ENCODE data around the gene CTIF. TPM values are rescaled to one million over a fixed set of nuclear protein-coding genes. Genes with fewer than 3 reads are reported as not detected.
"Not testable (repeated sequence)": the region's sequence is repeated elsewhere in the genome, so short reads cannot be mapped to it uniquely, and the experiment has no call there.

Gene CTIF
- total RNA-seq, 1 donor from 2014 or later = 4.2 TPM

DNA sequence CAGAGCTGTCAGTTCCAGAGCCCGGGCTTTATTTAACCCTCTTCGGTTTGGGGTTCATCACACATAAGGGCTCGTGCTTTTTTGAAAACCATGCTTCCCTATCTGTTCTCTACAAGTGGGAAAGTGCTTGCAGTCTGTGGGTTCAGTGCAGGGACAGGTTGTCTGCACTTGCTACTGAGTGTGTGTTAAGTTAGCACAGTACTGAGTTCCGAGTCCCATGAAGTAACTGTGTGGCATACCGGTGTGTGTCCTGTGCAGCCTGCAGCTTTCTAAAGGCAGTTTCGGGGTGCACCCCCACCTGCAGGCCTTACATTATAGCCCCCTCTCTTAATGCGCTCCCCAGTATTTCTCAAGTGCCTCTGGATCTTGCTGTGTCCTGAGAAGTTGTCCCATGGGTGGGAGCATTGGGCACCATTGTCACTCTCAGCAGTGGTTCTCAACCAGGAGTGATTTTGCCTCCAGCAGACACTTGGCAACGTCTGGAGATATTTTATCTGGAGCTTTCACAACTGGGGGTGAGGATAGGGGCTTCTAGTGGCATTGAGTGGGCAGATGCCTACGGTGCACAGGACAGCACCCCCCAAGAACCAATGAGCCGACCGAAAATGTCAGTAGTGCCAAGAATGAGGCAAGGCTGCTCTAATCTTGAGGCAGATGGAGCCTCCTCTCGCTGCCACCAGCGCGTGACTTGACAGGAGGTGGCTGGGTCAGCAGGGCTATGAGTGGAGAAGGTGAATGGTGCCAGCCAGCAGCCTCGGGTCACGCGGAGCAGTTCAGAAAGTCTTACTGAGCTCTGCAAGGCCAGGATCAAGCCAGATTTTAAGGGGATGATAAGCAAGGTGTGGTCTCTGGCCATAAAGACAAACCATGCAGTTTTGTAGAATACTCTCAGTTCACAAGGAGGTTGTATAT, 259.8 kb downstream of the CTIF start:
- intact Hi-C loops (cut with micrococcal nuclease) = no loop called here

DNA sequence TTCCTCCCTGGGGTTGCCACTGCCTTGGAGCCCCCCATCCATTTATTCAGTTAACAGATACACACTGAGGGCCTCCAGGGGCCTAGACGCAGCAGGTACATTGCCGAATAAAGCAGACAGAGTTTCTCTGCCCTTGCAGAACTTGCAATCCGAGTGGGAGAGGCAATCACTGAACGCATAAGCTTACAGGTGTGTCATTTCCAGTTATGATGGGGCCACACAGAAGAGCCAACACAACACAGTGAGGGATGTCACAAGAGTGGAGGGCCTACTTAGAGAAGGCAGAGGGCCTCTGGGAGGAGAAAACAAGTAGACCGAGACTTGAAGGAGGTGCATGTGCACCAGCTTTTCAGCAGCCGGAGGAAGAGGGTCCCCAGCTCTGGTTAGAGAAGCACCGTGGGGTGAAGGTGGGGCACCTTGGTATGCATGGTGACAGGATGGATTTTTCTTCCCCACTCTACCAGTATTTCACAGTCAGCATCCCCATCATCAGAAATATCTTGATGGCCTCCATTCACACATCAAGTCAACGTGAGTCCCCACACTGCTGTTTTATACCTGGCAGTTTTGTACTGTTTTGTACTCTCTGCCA, 261.0 kb downstream of the CTIF start:
- intact Hi-C loops (cut with micrococcal nuclease) = no loop called here

DNA sequence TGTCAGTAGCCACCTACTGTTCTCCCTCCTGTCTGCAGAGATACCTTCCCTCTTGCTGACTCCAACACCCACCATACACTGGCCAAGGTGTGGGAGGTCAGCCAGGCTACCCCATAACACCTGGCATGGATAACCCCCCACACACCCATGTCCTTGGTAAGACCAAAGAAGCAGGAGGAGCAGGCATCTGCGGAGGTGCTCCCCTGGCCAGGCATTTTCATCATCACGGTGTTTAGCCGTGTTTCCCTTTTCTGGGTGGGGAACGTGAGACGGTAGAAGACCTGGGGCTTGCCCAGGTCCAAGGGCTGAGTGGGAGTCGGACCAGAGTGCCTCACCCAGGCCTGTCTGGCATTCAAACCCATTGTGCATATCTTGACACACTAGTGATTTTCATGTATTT, 261.6 kb downstream of the CTIF start:
- intact Hi-C loops (cut with micrococcal nuclease) = no loop called here

DNA sequence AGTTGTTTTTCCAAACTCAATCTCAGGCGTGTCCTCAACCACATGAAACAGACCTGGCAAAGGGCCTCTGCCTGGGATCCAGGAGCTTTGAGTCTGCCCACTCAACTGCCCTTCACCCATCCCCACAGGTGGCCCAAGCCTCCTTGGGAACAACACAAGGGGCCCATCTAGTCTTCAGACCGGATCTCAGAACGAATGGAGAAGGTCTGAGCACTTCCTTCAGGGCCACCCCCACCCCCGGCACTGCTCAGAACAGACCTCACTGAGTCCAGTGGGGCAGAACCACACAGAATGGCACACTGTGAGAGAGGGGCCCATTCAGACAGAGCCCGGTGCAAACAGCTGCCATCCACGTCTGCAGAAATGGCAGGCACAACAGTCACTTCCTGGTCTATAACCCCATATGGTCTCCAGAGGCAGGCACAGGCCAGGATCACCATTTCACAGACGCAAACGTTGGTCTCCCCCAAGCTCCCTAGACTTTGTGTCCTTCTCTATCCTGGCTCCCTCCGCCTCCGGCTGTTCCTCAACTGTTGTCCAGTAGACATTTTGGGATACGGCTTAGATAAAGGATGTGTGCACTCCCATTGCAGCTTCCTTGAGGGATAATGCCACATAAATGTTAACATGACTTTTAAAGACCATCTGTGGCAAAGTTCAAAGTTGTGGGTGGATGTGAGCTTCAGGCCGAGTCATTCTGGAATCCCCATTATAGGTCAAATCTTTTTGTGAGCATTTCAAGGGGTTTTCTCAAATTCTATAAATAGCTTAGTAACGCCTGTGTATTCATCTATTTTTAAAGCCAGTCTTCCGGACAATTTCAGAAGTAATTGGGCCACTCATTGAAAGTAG, 262.3 kb downstream of the CTIF start:
- intact Hi-C loops (cut with micrococcal nuclease) = no loop called here

DNA sequence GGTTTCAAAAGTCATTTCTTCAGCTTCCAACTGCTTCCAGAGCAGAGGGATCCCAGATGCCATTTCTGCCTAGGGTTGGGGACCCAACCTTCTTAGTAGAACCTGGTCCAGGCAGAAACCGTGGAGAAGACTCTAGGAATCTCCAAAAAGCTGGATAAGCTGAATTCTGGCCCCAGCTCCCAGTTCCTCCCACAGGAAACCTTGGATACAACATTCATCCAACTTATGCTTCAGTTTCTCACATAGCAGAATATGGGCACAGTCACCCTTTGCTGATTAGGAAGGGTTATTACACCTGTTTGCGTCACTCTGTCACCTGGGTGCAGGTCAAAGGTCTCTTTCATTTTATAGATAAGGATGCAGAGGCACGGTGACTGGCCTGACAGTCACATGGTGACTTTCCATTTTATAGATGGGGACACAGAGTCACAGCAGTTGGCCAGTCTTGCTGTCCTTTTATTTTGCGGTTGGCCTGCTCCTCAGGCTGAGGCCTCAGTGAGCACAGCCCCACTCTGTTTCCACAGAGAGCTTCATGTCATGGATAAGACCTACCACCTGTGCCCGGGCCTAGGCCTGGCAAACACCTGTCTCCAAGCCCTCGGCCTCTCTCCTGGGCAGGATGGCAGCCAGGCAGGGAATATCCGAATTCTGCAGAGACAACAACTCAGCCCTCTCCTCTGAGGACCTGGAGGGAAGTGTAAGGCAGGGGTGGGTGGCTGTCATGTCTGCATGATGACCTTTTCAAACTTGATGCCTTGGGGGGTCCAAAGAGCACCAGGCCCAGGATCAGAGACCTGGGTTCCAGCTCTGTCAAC, 263.1 kb downstream of the CTIF start:
- intact Hi-C loops (cut with micrococcal nuclease) = no loop called here

DNA sequence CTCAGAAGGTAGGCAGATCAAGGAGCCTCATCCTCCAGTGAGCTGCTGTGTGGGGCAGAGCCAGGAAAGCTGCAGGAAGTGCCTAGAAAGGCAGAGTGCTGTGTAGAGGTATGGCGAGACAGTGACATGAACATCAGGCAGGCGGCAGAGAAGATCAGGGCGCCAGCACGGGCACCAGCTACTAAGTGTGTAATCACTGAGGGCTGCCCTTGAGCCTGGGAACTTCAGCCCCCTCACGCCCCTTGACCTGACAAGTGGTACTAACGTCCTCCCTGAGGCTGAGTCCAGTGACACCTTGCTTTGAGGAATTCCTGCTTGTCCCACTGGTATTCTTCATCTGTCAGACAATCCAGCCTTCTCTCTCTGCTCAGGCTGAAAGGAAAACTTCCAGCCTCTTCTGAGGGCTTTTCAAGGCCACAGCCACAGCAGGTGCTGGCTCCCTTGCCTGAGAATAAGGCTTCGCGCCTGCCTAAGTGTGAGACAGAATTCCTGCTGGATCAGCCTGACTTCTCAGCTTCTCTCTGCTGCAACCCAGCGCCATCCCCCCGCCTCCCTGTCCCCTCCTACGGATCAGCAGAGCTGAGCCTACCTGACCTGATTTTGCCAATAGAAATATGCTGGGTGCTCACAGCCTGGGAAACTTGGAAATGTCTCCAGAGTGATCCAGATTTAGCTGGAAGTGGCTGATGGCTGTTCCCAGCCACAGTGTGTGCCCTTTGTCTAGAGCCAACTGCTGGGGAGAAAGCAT, 263.9 kb downstream of the CTIF start:
- intact Hi-C loops (cut with micrococcal nuclease) = no loop called here

DNA sequence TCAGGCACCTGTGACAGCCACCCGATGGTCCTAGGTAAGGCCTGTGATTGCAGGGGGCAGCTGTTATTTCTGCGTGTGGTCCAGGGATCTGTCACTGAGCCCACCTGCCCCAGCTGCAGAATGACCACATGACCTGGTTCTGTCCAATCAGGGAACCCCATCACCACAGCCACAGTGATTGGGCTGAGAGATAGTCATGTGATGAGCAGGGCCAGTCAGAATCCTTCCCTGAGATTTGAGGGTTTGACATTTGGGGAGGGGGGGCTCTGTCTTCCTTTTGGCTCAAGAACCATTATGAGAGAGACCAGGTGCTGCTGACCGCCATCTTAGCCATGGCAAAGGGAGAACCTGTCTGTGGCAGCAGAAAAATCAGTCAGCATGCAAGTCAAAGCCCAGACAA, 264.7 kb downstream of the CTIF start:
- intact Hi-C loops (cut with micrococcal nuclease) = no loop called here

DNA sequence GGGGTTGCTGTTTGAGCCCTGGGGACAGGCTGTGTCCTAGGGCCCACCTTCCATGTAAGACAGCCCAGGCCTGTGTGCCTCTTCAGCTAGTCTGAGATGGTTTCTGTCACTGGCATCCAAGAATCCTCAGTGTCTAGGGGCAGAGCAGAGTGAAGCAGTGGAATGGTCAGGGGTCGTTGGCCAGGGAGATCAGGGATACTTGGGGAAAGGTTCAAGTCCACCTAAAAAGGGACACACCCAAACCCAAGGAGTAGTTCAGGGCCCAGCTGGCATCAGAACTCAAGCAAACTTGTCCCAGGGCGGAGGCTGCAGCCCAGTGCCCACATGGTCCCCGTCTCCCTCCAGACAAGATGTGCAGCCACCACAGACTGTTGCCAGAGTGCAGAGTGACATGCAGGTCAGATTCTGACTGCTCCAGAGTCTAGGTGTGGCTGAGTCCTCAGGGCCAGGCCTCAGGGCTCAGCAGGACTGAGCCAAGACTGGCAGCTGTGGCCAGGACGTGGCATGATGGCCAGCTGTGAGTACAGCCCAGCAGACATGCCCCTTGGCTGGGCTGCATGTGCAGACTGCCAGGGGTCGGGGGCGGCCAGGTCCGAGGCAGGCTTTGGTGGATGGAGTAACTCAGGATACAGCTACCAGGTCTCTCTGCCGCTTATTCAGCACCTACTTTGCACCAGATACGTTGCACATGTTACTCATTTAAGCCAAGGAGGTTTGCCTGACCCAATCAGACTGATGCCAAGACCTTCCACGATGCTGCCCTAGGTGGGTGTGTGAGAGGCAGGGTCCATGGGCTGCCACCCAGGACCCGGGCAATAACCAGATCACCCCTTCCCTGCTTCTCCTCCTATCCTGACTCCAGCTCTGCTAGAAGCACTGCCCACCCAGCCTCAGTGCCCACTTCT, 265.4 kb downstream of the CTIF start:
- intact Hi-C loops (cut with micrococcal nuclease) = no loop called here

DNA sequence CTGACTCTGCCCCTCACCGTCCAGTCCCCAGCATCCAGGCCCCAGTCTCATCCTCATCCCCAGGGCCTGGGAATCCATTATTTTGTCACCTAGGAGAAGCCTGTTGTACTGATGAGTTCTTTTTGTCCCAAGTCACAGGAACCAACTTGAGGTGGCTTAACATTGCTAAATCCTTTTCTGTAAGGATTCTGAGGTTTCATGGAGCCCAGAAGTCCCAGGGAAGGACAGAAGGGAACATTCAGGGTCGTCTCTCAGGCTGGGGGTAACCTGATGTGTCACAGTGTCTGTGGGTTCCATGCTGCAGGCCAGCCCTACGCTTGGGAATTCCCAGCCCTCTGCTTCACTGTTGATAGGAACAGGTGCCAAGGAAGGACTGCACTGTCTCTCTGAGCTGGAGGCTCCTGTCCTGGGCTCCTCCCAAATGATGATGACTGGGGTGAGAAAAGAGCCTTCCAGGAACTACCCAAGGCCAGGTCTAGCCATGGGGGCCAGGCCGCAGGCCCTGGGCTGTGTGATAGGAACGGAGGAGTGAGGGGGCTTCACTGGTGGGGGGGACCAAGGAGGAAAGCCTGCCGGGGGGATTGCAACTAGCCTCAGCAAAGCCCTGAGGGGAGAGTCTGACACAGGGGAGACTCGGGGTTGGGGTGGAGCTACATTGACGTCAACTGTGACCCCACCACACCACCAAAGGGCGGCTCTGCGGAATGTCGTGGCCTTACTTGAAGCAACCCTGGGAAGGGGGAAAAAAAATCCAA, 266.2 kb downstream of the CTIF start:
- intact Hi-C loops (cut with micrococcal nuclease) = no loop called here

DNA sequence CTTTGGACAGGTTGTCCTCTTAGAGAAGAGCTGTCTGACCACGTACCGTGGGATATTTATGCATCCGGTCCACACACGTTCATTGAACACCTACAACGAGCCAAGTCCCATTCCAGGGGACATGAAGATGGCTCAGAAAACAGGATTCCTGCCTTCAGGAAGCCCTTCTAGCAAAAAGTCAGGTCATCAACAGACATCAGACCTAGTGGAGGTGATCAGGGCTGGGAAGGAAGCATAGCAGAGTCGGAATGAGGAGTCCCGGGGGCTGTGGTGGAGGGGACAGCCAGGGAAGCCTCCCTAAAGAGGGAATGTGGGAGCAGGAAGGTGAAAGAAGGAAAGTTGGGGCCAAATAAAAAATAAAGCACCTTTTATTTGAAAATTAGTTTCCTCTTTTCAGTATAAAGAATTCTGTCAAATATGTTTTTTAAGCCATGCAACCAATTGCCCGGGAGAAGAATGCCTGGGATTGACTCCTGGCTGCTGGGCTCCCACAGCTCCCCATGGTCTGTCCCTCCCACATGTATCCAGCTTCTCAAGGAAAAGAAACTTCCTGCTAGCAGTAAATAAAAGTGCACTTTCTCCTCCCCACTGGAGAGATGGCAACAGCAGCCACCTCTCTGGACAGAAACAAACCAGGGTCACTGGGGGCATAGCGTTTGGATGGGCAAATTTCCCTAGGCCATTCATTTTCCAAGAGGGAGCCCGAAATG, 267.1 kb downstream of the CTIF start:
- intact Hi-C loops (cut with micrococcal nuclease) = loop anchor here (1.0 to 2.0 kb wide), 2 partner anchors 8 to 63 kb away; no protein-coding TSS in a partner anchor

DNA sequence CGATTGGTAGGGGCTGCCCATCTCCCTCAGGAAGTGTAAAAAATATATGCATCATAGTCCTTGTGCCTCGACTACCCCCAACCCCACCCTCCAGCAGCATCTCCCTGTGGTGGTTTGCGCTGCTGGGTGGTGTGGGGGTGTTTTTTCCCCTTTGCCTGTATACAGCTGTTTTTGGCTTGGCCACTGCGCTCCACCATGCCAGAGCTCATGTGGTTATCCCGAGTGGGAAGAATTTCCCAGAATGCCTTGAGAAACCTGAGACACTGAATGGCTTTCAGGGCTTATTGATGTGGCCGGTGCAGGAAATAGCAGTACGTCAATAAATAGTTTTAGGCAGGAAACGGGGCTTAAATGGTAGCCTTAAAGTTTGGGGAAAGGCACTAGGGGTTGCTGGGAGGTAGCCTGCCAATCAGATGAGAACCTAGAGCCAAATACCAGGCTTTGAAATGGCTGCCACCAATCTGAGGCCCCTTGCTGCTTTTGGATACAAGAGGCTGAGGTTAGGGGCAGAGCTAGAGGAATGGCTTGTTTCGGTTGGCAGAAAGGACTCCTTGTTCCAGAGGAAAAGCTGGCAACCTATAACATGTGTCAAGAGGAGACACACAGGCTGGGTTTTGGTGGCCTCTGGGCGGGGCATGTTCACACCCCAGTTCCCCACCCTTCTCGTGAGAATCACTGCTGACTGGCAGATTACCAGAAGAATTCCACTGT, 267.9 kb downstream of the CTIF start:
- intact Hi-C loops (cut with micrococcal nuclease) = loop anchor here (1.0 to 2.0 kb wide), 2 partner anchors 8 to 62 kb away; no protein-coding TSS in a partner anchor

DNA sequence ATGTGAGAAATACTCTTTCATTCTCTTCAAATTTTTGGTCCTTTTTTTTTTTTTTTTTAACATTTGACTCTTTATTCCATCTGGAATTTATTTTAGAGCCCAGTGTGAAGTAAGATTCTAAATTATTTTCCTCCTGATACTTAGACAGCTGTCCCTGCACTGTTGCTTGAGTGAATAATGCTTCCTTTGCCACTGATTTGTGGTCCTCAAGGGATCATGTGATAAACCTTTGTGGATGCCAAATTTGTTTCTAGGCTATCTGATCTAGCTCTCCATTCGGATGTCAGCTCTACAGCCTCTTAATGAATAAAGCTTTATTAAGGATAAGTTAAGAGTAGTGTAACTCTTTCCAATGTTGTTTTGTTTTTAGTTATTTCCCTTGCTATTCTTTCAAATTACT, 269.6 kb downstream of the CTIF start:
- intact Hi-C loops (cut with micrococcal nuclease) = no loop called here

DNA sequence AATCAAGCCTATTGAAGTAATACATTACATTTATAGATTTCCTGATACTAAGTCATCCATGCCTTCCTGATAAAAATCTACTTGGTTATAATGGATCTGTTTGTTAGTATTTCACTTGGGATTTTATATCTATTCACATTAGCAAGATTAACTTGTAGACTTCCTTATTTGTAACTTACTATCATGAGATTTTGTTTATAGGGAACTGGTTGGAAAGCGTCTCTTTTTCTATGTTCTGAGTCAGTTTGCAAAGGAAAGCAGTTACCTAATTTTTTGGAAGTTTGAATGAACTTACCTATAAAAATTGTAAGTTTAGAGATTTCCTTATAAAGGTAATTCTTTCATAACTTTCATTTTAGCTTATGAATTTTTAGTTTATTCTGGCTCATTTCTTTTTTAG, 270.5 kb downstream of the CTIF start:
- intact Hi-C loops (cut with micrococcal nuclease) = no loop called here

DNA sequence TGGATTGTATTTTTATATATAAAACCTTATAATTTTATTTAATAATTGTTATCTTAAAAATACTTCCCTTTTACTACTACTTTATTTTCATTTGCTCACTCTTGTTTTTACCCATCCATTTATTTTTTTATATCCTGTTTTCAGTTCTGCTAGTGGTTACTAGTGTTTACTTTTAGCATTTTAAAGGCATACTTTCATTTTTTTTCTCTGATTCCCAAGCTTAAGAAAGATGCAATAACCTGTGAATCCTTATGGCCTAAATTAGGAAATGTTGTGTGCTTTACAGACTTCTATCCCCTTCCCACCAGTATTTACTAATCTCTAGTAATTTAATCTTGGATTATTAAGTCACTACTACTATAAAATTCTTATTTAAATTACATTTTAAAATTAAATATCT, 272.0 kb downstream of the CTIF start:
- intact Hi-C loops (cut with micrococcal nuclease) = no loop called here

DNA sequence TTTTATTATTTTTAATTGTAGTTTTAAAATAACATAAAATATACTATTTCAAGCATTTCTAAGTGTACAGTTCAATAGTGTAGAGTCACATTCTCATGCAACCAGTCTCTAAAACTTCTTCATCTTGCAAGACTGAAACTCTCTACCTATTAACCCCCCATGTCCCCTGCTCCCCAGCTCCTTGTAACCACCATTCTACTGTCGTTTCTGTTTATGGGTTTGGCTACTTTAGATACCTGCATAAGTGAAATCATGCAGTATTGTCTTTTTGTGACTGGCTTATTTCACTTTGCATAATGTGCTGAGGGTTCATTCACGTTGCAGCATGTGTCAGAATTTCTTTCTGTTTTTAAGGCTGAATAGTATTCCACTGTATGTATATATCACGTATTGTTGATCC, 272.6 kb downstream of the CTIF start:
- intact Hi-C loops (cut with micrococcal nuclease) = no loop called here

DNA sequence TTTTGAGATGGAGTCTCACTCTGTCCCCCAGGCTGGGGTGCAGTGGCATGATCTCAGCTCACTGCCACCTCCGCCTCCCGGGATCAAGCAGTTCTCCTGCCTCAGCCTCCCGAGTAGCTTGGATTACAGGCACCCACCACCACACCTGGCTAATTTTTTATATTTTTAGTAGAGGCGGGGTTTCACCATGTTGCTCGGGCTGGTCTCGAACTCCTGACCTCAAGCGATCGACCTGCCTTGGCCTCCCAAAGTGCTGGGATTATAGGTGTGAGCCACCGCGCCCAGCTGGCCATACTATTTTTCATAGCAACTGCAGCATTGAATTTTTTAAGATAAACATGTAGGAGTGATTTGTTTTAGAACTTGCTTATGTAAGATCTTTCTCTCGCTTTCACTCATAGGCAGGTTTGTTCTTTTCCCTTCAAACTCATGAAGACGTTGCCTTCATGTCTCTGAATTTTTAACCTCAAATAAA, 273.2 kb downstream of the CTIF start:
- intact Hi-C loops (cut with micrococcal nuclease) = not testable (repeated sequence)

DNA sequence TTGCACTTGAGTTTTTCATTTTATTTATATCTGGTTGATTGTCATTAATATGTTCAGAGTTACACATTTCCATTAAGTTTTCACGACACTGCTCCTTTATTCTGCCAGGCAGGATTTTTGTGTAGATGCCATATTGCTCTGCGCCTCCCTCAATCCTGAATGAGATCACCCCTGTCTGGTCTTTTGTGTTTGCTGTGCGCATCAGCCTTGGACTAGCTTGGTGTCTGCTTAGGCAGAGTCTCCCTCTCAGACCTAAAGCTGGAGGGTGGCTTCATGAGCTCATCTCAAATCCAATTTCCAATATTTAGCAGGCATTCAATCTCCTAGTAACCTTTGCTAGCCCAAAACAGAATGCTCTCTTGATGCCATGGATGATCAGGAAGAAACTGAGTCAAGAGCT, 274.5 kb downstream of the CTIF start:
- intact Hi-C loops (cut with micrococcal nuclease) = no loop called here
